ENCODE data around the gene TAS1R2.
"Not testable (repeated sequence)": the region's sequence is repeated elsewhere in the genome, so short reads cannot be mapped to it uniquely, and the experiment has no call there.

DNA sequence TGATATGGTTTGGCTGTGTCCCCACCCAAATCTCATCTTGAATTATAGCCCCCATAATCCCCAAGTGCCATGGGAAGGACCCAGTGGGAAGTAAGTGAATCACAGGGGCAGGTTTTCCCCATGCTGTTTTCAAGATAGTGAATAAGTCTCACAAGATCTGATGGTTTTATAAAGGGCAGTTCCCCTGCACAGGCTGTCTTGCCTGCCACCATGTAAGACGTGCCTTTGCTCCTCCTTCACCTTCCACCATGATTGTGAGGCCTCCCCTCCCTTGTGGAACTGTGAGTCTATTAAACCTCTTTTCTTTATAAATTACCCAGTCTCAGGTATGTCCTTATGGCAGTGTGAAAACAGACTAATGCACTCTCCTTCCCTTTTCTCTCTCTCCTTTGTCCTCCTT is 27.1 kb downstream of the TAS1R2 start:
- TF ChIP-seq, protein P1, sequence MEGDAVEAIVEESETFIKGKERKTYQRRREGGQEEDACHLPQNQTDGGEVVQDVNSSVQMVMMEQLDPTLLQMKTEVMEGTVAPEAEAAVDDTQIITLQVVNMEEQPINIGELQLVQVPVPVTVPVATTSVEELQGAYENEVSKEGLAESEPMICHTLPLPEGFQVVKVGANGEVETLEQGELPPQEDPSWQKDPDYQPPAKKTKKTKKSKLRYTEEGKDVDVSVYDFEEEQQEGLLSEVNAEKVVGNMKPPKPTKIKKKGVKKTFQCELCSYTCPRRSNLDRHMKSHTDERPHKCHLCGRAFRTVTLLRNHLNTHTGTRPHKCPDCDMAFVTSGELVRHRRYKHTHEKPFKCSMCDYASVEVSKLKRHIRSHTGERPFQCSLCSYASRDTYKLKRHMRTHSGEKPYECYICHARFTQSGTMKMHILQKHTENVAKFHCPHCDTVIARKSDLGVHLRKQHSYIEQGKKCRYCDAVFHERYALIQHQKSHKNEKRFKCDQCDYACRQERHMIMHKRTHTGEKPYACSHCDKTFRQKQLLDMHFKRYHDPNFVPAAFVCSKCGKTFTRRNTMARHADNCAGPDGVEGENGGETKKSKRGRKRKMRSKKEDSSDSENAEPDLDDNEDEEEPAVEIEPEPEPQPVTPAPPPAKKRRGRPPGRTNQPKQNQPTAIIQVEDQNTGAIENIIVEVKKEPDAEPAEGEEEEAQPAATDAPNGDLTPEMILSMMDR (IDR thresholded peaks at IDR 0.05), result not testable (repeated sequence)
- not testable (repeated sequence) for TF ChIP-seq POLR2A (IDR thresholded peaks at IDR 0.05)
